Stimulated activated CD4-positive, alpha-beta T cell treated with anti-CD3 and anti-CD28 coated beads, Interleukin-1b, Interleukin-23, amount 100 ng/mL, for 4 hours (primary cell): Measurements from ENCODE around the gene IFITM10.
"Not testable (repeated sequence)": the region's sequence is repeated elsewhere in the genome, so short reads cannot be mapped to it uniquely, and the experiment has no call there.

ENCODE experiments used
- DNase-seq, 2 donors: peaks; one replicate each; pipeline ENCODE4 v3.0.0-alpha.2; 2020; ENCODE audit warnings: low read depth in 2 of 2

Gene IFITM10

DNA sequence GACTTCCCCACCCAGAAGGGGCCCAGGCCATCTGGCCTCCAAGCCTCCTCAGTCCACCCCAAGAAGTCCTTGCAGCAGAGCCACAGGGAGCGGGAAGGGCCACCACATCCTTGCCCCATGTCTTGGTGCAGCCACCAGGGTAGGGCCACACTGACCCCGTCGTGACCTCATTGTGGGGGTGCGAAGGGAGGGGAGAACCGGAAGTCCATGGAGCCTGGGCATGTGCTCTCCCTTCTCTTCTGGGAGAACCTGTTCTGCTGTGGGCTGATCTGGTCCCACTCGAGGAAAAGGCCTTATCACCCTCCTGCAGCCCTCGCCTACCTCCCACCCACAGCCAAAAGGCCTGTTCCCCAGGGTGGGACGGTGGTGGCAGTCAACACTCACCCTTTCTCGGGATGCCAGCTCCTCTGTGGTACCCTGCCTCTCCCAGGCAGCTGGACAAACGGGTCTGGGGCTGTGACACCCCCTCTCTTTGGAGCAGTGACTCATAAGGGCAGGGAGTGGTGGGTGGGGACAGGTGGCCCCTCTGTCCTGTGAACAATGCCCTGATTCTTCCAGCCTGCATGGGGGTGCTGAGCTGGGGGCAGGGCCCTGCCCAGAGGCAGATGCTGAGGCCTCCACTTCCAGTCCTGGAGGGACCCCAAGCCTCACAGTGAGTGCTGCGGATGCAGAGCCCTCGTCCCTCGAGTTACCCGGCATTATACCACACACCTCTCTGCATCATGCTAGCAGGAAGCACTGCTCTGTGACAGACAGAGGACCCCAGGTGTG, 27.9 kb upstream of the IFITM10 start:
- DNase-seq: no peak

DNA sequence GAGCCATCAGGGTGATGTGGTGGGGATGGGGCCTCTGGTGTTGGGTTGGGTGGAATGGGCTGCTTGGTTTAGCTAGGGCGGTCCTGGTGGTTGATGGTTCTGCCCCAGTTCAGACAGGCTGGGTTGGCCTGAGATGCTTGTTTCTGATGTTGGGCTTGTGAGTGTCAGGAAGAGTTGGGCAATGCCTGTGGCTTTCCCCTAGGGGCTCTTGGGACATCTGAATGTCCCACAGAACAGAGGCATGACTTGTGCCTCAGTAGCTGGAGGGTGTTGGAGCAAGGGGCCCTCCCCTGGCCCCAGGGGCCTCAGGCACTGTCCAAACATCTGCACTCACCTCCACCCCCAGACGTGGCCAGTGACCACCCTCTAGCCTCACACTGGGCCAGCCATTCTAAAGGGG, 27.3 kb upstream of the IFITM10 start:
- DNase-seq: no peak

DNA sequence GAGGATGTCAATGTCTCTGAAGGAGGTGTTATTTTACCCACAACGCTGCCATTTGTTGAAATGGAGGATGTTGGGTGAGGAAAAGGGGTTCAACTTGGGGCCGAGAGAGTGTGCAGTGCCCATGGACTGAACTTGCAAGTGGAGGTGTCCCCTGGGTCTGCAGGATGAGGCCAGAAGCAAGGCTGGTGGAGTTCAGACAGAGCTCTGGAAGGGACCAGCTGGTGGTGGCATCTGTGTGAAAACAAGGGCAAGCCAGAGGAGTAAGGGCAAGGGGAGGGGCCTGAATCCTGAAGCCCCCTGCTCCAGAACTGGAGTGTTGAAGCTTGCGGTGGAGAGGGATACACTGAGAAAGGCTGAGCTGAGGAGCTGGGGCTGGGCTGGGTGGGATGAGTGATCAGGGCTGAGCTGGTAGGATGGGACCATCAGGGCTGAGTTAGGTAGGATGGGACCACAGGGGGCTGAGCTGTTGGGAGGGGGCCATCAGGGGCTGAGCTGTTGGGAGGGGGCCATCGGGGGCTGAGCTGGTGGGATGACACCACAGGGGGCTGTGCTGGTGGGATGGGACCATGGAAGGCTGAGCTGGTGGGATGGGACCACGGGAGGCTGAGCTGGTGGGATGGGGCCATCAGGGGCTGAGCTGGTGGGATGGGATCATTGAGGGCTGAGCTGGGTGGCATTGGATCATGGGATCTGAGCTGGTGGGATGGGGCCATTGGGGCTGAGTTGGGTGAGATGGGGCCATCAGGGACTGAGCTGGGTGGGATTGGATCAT, 26.7 kb upstream of the IFITM10 start:
- DNase-seq: no peak

DNA sequence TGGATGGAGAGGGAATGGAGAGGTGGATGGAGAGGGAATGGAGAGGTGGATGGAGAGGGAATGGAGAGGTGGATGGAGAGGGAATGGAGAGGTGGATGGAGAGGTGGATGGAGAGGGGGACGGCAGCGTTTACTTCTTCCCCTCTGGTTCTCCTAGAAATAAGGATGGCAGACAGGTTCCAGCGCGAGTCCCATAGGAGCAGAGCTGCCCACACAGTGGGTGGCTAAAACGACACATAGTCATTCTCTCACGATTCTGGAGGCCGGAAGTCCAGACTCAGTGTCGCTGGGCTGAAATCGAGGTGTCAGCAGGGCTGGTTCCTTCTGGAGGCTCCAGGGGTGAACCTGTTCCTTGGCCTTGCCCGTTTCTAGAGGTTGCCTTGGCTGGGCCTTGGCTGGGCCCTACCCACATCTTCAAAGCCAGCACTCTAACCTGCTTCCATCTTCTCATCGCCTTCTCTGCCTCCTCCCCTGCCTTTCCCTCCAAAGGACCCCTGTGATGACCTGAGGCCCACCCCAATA, 26.0 kb upstream of the IFITM10 start:
- no peak for DNase-seq

DNA sequence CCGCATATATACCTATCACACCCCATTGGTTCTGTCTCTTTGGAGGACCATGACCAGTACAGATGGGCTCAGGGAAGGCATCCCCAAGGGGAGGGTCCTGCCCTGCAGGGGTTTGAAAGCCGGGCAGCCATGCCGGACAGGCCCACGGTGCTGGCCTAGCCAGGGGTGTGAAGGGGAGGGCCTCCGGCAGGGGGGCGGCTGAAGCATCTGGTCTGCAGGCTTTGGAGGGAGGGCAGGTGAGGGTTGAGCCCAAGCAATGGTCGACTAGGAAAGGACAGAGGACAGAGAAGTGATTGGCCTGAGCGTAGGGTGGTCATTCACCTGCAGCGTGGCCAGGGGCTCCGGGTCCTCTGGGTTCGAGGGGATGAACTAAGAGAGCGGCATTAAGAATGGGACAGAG, 24.5 kb upstream of the IFITM10 start:
- no peak for DNase-seq

DNA sequence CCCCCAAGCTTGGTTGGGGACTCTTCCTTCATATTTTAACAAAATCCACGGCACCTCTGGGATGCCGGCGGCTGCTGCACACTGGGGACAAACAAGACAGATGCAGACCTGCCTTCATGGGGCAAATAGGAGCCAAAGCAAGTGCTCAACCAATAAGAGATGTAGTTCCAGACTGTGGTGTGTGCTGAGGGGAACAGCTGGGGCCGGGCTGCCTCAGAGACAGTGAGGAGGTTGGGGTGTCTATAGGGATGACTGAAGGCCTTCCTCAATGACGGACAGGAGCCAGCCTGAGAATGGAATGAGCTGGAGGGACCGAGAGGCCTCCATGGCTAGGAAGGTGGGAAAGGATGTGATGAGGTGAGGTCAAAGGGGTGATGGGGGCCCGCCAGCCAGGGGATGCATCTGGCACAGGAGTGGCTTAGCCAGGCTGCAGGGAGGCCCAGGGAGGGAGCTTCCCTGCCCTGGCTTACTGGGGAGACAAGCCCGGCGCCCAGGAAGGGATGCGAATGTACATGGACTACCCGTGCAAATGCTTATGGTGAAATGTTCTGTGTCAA, 23.7 kb upstream of the IFITM10 start:
- no peak for DNase-seq

DNA sequence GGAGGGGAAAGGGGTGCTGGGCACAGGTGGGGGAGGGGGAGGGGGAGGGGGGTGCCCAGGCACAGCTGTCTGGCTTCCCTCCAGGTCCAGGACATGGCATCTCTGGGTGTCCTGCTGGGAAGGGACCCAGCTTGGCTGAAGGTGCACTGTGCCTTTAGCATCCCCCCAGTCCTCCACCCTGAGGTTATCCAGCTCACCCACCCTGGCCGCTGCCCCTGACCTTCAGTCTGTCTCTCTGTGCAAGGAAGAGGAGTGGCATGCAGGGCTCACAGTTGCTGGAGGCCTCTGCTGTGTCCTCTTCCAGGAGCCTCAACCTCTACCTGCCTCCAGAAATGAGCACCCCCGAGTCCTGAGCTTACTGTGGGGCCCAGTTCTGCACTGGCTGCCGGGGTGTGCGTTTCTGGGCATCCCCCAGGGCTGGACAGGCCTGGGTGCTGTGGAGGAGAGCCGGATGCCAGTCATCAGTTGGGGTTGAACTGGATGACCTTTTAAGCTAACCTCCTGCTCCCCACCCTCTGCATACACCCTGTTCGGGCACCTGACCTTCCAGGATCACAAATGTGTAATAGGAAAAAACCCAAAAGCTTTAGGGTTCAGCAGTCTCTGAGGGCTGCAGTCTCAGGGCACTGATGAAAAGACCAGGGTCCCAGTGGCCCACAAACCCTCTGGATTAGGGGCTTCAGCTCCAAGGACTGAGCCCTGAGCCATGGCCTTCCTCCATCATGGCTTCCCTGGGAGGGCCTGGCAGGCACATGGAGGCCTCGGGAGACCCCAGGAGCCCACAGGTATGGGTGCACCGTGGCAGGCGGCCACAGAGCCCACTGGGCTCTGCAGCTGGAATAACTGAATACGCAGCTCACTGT, 23.0 kb upstream of the IFITM10 start:
- no peak for DNase-seq

DNA sequence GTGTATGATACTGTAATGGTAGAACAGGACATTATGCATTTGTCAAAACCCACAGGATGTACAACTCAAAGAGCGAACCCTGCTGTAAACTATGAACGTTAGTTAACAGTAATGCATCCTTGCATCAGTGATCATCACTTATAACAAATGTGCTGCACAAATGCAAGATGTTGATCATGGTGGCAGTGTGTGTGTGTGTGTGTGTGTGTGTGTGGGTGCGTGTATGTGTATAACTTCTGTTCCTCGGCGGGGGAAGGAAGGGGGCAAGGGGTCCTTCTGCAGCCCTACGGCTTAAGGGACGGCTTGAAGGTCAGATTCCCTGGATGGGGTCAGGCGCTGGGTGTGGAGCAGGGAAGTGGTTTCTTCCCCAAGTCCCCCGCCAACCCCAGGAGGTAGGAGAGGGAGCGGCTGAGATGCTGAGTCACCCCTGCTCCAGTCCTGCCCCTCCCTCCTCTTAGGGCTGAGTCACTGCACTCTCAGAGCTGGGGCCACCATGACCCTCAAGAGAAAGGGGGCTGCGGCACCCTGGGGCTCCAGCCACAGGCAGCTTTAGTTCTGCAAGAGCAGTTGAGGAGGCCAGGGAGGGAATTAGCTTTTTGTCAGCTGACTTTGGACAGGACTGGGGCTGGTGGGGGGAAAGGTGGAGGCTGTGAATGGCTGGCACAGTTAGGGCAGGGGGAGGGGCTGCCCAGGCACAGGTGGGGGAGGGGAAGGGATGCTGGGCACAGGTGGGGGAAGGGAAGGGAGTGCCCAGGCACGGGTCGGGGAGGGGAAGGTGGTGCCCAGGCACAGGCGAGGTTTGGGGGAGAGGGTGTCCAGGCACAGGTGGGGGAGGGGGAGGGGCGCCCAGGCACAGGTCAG, 22.1 kb upstream of the IFITM10 start:
- DNase-seq: peak; percentile 28 to 41

DNA sequence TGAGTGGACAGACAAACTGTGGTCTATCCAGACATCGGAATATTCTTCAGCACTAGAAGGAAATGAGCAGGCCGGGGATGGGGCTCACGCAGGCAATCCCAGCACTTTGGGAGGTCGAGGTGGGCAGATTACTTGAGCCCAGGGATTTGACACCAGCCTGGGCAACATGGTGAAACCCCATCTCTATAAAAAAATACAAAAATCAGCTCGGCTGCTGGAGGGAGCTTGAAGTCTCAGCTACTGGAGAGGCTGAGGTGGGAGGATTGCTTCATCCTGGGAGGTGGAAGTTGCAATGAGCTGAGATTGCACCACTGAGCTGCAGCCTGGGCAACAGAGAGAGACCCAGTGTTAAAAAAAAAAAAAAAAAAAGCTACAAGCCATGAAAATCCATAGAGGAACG, 21.3 kb upstream of the IFITM10 start:
- no peak for DNase-seq

DNA sequence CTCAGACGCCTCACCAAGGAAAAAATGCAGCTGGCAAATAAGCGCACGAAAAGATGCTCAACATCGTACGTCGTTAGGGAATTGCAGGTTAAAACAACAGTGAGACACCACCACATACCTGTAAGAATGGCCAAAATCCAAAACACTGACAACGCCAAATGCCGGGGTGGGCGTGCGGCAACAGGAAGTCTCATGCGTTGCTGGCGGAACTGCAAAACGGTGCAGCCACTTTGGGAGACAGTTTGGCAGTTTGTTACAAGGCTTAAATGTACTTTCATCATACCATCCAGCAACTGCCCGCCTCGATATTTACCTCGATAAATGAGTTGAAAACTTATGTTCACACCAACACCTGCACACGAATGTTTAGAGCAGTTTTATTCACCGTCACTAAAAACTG, 20.9 kb upstream of the IFITM10 start:
- DNase-seq: no peak

DNA sequence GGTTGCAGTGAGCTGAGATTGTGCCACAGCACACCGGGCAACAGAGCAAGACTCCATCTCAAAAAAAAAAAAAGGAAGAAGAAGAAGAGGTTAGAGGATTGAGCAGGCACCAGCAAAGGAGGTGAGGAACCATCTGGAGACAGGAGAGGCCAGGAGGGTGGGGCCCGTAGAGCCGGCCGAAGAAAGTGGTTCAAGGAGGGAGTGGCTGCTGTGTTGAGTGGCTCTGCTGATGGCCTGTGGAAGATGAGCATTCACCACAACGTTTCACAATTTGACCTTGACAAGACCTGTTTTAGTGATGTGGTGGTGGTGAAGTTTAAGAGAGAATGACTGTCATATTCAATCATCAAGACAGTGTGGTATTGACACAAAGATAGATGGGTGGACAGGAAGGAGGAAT, 20.1 kb upstream of the IFITM10 start:
- no peak for DNase-seq

DNA sequence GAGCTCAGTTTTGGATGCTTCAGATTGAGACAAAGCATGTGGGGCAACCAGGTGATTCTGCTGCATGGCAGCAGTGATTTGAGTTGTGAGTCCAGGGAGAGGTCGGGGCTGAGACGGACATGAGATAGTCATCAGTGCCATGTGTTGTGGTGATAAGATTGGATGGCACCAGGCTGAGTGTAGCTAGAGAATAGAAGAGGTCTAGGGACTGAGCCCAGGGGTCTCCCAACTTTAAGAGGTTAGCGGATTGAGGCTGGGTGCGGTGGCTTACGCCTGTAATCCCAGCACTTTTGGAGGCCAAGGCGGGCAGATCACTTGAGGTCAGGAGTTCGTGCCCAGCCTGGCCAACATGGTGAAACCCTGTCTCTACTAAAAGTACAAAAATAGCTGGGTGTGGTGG, 19.7 kb upstream of the IFITM10 start:
- no peak for DNase-seq

DNA sequence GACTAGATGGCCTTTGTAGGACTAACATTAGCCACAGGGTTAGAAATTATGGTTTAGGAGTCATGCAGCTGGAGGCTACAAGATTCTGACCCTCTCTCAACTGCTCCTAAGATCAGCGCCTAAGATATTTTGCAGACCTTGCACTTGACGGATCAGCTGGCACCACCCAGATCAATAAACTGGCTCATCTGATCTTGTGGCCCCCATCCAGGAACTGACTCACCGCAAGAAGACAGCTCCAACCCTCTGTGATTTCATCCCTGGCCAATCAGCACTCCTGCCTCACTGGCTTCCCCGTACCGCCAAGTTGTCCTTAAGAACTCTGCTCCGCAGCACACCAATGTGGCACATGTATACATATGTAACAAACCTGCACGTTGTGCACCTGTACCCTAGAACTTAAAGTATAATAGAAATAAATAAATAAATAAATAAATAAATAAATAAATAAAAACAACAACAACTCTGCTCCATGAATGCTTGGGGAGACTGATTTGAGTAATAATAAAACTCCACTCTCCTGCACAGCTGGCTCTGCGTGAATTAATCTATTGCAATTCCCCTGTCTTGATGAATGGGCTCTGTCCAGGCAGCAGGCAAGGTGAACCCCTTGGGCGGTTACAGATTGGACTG, 19.0 kb upstream of the IFITM10 start:
- DNase-seq: not testable (repeated sequence)

DNA sequence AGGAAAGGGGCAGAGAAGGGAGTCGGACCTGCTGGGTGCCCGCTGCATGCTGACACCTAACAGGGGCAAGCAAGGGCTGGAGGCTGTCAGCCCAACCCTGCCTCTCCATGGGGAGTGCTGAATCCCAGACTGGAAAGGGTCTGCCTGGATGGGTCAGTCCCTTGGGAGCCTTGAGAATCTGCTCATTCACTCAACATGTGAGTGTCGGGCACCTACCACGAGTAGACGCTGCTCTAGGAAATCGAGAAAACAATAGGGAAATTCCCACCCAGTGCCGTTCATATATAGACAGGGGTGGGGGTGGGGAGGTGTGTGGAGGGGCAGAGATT, 17.7 kb upstream of the IFITM10 start:
- DNase-seq: no peak

DNA sequence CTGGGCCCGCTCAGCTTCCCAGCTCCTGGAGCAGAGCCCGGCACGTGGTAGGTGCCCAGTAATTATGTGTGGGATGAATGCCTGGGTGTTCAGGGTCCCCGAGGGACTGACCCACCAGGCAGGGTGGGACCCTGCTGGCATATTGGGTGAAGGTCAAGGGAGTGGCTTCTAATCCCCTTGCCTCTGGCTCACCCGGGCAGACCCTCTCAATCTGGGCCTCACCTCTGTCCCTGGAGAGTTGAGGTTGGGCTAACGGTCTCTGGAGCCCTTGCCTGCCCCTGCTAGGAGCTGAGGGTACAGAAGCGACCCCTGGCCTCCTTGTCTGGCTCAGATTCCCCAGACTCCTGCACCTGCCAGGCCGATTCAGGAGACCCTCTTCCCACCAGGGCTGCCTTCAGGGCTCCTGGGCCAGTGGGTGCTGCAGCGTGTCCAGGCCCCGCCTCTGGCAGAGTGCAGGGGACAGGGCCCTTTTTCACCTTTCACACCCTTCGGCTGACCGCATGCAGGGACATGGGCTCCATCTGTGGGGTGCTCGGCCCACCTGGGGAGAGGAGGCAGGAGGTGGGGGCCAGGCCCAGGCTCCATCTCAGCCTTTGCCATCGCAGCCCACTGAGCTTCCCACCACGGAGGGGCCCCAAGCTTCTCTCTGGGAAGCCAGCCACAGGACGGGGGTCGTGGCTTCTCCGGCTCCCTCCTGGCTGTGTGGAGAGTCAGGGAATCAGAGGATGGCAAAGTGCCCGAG, 17.2 kb upstream of the IFITM10 start:
- DNase-seq: no peak

DNA sequence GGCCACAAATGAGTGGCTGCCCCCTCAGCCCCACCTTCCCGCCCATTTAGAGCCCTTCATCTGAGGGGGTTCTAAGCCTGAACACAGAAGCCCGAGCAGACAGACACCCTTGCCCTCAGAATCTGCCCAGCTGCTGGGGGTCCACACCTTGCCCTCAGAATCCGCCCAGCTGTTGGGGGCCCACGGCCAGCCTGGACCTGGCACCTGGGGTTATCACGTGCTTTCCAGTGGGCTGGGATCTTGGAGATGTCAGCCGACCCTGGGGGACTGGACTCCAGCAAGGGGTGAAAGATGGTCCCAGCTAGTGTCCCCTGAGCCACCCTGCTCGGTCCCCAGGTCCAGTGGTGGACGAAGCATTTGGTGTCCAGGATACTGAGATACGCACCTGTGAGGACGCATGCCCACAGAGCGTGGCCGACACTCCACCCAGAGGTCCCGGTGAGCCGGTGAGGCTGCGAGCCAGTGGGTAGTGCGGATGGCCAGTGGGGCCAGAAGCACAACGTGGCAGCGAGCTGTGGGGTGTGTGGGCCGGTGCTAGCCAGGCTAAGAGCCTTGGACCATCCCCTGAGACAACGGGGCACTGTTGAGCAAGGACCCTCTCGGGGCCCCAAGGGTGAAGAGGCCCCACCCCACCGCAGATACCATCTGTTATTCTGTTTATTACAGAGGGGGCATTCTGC, 16.5 kb upstream of the IFITM10 start:
- no peak for DNase-seq

DNA sequence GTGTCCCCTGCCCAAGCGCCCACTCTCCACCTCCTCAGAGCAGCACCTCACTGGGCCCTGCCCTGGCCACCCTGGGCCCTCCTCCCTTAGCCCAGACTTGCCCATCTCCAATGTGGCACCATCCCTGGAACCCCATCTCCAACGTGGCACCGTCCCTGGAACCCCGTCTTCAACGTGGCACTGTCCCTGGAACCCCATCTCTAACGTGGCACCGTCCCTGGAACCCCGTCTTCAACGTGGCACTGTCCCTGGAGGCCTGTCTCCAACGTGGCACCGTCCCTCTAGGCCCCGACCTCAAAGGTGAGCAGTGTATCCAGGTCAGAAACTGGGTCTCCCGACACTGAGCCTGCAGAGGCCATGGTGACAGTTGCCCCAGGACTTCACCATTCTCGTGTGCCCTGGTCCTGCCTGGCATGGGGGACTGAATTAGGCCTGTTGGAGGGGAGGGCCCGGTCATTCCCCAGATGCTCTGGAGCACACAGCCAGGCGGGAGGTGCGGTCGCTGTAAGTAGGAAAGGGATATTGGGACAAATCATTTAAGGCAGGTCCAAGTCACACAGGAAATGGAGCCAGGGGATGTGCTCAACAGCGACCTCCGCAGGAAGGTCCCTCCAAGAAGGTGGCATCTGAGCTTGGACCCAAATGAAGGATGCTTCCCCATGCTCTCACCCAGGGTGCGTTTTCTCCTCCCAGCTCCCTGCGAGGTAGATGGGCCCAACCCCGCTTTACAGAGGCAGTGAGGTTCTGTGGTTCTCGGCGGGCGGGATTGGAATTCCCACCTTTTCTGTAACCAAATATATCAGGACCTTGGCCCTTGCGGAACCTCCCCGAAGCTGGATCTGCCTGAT, 15.7 kb upstream of the IFITM10 start:
- DNase-seq: no peak
